NT2/D1 (cell line): ENCODE results near the gene PCDHB8.
"Not testable (repeated sequence)": the region's sequence is repeated elsewhere in the genome, so short reads cannot be mapped to it uniquely, and the experiment has no call there.

Experiments used
- DNase-seq: peaks from one replicate; pipeline ENCODE4 v3.0.0-alpha.2; 2011; ENCODE audit warnings: low read depth, low spot score
- H3K27me3 ChIP-seq: 2 replicates; pipeline ENCODE4 v1.6.0; 2011; ENCODE audit warnings: mild to moderate bottlenecking; ENCODE audit not compliant: insufficient read length, insufficient read depth
- H3K36me3 ChIP-seq: 2 replicates; pipeline ENCODE4 v1.6.1; 2011; ENCODE audit warnings: mild to moderate bottlenecking, low read length, mixed read lengths; ENCODE audit not compliant: insufficient read depth, insufficient read length
- H3K4me1 ChIP-seq: 2 replicates; pipeline ENCODE4 v1.5.1; 2011; ENCODE audit not compliant: insufficient read depth, insufficient read length
- H3K4me3 ChIP-seq: 2 replicates; pipeline ENCODE4 v1.5.1; 2011; ENCODE audit warnings: low read depth; ENCODE audit not compliant: insufficient read length
- H3K9ac ChIP-seq: 2 replicates; pipeline ENCODE4 v1.6.0; 2011; ENCODE audit warnings: low read depth; ENCODE audit not compliant: insufficient read length
- H3K9me3 ChIP-seq: 2 replicates; pipeline ENCODE4 v1.5.1; 2011; ENCODE audit warnings: mild to moderate bottlenecking, low read length; ENCODE audit not compliant: insufficient read depth
- SUZ12 ChIP-seq: IDR thresholded peaks from 2 replicates; pipeline ENCODE4 v1.6.1; 2011; ENCODE audit not compliant: insufficient read length, insufficient read depth; ENCODE audit errors: extremely low read depth
- YY1 ChIP-seq: IDR thresholded peaks from 2 replicates; pipeline ENCODE4 v1.6.1; 2011; ENCODE audit not compliant: insufficient read length, insufficient read depth
- ZNF274 ChIP-seq: IDR thresholded peaks from 2 replicates; pipeline ENCODE4 v1.6.1; 2011; ENCODE audit warnings: mild to moderate bottlenecking, low read depth, low read length

The PCDHB8 gene

DNA sequence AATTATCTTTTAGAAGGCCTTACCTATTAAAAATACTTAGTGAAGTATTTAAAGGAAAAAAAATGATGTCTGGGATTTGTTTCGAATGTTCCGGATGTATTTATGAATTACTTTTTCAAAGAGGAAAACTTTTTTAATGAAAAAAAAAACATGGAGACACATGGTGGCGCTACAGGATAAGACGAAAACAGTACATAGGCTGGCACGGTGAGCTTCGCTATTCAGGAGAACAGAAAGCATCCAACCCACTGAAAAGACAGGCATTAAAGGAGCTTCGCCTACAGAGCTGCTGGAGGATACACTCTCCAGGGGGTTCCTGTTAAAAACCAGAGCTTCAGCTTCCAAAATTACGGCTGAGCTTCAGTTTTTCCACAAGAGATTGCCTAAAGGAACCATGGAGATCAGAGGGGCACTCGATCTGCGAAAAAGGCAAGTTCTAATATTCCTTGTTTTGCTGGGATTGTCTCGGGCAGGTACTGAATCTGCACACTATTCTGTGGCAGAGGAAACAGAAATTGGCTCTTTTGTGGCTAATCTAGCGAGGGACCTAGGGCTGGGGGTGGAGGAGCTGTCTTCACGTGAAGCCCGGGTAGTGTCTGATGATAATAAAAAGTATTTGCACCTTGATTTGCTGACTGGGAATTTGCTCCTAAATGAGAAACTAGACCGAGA is 45.7 kb downstream of the PCDHB8 start, which contains the start of gene PCDHB14:
Gene PCDHB14 (plus strand): TSS at position 232 of the 672 bp plus-strand sequence. CDS start 163 bp downstream, at position 395.
- H3K36me3 ChIP-seq = no peaks in the 10 kb centered on the region
- no peak within 1 kb of the TSS for H3K9ac ChIP-seq
- DNase-seq = peak; percentile 27
- H3K4me3 ChIP-seq = no peak within 1 kb of the TSS
- TF ChIP-seq YY1 (no peak), SUZ12 (no peak), ZNF274 (no peak)
- H3K27me3 ChIP-seq = no peaks in the 10 kb centered on the region
- H3K4me1 ChIP-seq = no peaks in the 10 kb centered on the region
- H3K9me3 ChIP-seq = no peaks in the 10 kb centered on the region

GRCh38 chr5:141224844-141225243 is 47.3 kb downstream of the PCDHB8 start:
- H3K9me3 ChIP-seq, H3K4me1 ChIP-seq, H3K4me3 ChIP-seq, H3K36me3 ChIP-seq, DNase-seq, H3K27me3 ChIP-seq, H3K9ac ChIP-seq: not testable (repeated sequence)

DNA sequence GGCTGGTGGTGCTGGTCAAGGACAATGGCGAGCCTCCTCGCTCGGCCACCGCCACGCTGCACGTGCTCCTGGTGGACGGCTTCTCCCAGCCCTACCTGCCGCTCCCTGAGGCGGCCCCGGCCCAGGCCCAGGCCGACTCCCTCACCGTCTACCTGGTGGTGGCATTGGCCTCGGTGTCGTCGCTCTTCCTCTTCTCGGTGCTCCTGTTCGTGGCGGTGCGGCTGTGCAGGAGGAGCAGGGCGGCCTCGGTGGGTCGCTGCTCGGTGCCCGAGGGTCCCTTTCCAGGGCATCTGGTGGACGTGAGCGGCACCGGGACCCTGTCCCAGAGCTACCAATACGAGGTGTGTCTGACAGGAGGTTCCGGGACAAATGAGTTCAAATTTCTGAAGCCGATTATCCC is 47.8 kb downstream of the PCDHB8 start:
- H3K4me3 ChIP-seq, H3K9ac ChIP-seq, H3K9me3 ChIP-seq, H3K27me3 ChIP-seq, H3K36me3 ChIP-seq, DNase-seq, H3K4me1 ChIP-seq: not testable (repeated sequence)
